ENCODE data around the gene NKAIN2.

NKAIN2 gene

DNA sequence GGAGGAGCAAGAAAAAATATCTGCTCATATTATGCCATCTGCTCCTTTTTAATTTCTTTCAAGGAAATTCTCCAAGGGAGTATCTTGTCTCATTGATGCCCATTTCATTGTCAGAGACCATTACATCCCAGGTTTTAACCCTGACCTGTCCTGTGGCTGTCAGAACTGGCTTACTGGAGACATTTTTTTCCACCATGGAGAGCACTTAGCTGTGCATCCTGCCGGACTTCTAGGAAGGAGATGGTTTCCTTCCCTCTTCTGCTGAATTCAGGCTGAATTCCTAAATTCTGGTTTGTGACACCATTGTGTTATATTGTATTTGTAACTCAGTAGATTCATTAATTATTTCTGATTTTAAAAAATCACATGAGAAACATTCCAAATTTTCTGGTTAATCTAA is 70.3 kb downstream of the NKAIN2 start:
- no peaks in the 10 kb centered on the region for H3K36me3 ChIP-seq (ENCODE audit: control insufficient read depth in 2 of 2, insufficient read depth in 2 of 2, low read length in 2 of 2)
- H3K27me3 ChIP-seq (ENCODE audit: control insufficient read depth in 2 of 2, insufficient read depth in 2 of 2, low read length in 2 of 2) = no peaks in the 10 kb centered on the region
- no peaks in the 10 kb centered on the region for H3K9me3 ChIP-seq (ENCODE audit: control insufficient read depth in 2 of 2, low read length in 2 of 2)
- H3K9ac ChIP-seq (ENCODE audit: low read depth in 1 of 2, low read length in 2 of 2) = no peak overlapping the region
- H3K27ac ChIP-seq (ENCODE audit: low read depth in 2 of 2, low read length in 2 of 2) = no peak overlapping the region
- no peaks in the 10 kb centered on the region for H3K4me1 ChIP-seq (ENCODE audit: control insufficient read depth in 2 of 2, insufficient read depth in 2 of 2, low read length in 2 of 2)
- no peak overlapping the region for H3K4me3 ChIP-seq (ENCODE audit: low read length in 2 of 2)

DNA sequence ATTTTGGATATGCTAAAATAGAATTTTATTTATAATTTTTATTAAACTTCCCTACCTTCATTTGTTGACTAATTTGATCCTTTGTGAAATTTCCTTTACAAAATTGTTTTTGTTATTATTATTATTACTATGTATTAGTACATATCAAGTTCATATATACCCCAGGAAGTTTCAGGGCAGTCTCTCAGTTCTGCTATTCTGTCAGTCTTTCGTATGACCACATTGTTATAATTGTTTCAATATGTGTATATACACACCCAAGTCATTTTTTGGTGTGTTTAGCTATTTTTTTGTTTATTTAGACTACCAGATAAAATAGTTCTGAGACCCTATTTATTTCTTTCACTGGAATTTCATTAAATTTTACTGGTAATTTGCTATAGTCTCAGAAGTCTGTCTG is 72.1 kb downstream of the NKAIN2 start:
- Histone ChIP-seq H3K36me3 (ENCODE audit: control insufficient read depth in 2 of 2, insufficient read depth in 2 of 2, low read length in 2 of 2) (no peaks in the 10 kb centered on the region), H3K4me1 (ENCODE audit: control insufficient read depth in 2 of 2, insufficient read depth in 2 of 2, low read length in 2 of 2) (no peaks in the 10 kb centered on the region), H3K27ac (ENCODE audit: low read depth in 2 of 2, low read length in 2 of 2) (no peak overlapping the region), H3K9me3 (ENCODE audit: control insufficient read depth in 2 of 2, low read length in 2 of 2) (no peaks in the 10 kb centered on the region), H3K27me3 (ENCODE audit: control insufficient read depth in 2 of 2, insufficient read depth in 2 of 2, low read length in 2 of 2) (no peaks in the 10 kb centered on the region), H3K9ac (ENCODE audit: low read depth in 1 of 2, low read length in 2 of 2) (no peak overlapping the region), H3K4me3 (ENCODE audit: low read length in 2 of 2) (no peak overlapping the region)

DNA sequence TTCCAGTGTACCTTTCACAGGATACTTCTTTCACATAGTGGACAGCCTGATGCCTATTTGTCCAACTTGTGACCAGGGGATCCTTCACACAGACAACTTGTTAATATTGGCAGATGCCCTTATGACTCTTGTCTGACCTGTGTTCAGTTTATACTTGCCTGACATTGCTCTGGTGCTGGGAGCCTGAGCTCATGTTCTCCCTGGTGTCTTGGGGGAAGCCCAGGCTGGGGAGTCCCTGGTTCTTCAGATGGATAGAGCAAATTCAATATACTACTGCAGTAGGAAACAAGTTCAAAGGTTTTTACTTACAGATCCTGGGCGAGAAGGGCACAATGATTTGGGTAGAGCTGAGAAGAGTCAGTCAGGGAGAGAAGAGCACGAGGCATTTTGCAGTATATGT is 76.1 kb downstream of the NKAIN2 start:
- Histone ChIP-seq H3K9me3 (ENCODE audit: control insufficient read depth in 2 of 2, low read length in 2 of 2) (no peaks in the 10 kb centered on the region), H3K36me3 (ENCODE audit: control insufficient read depth in 2 of 2, insufficient read depth in 2 of 2, low read length in 2 of 2) (no peaks in the 10 kb centered on the region), H3K27me3 (ENCODE audit: control insufficient read depth in 2 of 2, insufficient read depth in 2 of 2, low read length in 2 of 2) (no peaks in the 10 kb centered on the region), H3K4me3 (ENCODE audit: low read length in 2 of 2) (no peak overlapping the region), H3K9ac (ENCODE audit: low read depth in 1 of 2, low read length in 2 of 2) (no peak overlapping the region), H3K27ac (ENCODE audit: low read depth in 2 of 2, low read length in 2 of 2) (no peak overlapping the region), H3K4me1 (ENCODE audit: control insufficient read depth in 2 of 2, insufficient read depth in 2 of 2, low read length in 2 of 2) (no peaks in the 10 kb centered on the region)

DNA sequence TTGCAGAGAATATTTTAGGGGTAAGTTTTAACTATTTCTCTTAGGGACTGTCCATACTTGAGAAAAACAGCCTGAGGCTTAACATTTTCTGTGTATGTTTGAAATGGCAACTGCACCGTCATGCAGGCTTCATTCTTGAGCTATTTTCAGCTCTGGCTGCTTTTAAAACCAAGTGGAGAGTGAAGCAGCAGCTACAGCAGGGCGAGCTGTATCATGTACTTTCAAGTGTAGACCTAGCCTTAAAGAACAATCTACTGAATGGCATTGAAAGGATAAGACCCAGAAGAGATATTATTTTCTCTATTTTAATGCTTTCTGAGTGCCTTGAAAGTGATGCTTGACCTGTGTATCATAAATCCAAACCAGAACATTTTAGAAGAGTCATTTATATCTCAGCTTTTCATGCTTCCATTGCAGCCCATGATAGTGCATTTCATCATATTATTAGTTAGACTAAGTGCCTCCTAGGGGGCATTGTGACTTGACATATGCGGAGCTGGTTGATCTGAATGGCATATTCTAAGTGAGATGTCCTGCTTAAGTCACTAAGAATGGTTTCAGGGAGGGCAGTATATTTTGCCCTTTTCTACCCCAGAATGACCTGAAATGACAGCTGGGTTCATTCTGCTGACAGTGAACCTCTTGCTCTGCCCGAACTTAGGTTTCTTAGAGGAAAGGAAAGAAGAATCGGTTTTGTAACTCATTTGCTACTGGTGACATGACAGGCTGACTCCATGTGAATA is 85.3 kb downstream of the NKAIN2 start:
- H3K9ac ChIP-seq (ENCODE audit: low read depth in 1 of 2, low read length in 2 of 2) = no peak overlapping the region
- no peak overlapping the region for H3K27ac ChIP-seq (ENCODE audit: low read depth in 2 of 2, low read length in 2 of 2)
- H3K27me3 ChIP-seq (ENCODE audit: control insufficient read depth in 2 of 2, insufficient read depth in 2 of 2, low read length in 2 of 2) = no peaks in the 10 kb centered on the region
- H3K4me3 ChIP-seq (ENCODE audit: low read length in 2 of 2) = no peak overlapping the region
- H3K4me1 ChIP-seq (ENCODE audit: control insufficient read depth in 2 of 2, insufficient read depth in 2 of 2, low read length in 2 of 2) = no peaks in the 10 kb centered on the region
- no peaks in the 10 kb centered on the region for H3K9me3 ChIP-seq (ENCODE audit: control insufficient read depth in 2 of 2, low read length in 2 of 2)
- no peaks in the 10 kb centered on the region for H3K36me3 ChIP-seq (ENCODE audit: control insufficient read depth in 2 of 2, insufficient read depth in 2 of 2, low read length in 2 of 2)

DNA sequence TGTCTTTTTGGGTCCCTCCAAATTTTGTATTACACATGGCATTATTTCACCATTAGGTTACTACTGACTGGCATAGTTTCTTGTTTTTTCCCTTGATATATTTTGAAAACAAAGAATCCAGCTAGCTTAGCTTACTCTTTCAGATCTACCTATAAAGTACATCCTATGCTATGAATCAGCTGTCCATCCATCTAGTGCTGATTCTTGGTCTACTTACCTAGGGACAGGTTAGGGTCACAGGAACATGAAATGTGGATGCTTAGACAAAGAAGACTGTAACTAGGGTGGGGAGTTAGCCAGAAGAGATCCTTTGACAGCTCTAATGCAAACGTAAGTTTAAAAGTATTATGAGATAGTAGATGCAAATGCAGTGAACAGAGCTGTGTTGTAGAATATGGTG is 91.7 kb downstream of the NKAIN2 start:
- Histone ChIP-seq H3K36me3 (ENCODE audit: control insufficient read depth in 2 of 2, insufficient read depth in 2 of 2, low read length in 2 of 2) (no peaks in the 10 kb centered on the region), H3K27ac (ENCODE audit: low read depth in 2 of 2, low read length in 2 of 2) (no peak overlapping the region), H3K9me3 (ENCODE audit: control insufficient read depth in 2 of 2, low read length in 2 of 2) (no peaks in the 10 kb centered on the region), H3K4me1 (ENCODE audit: control insufficient read depth in 2 of 2, insufficient read depth in 2 of 2, low read length in 2 of 2) (no peaks in the 10 kb centered on the region), H3K9ac (ENCODE audit: low read depth in 1 of 2, low read length in 2 of 2) (no peak overlapping the region), H3K4me3 (ENCODE audit: low read length in 2 of 2) (no peak overlapping the region), H3K27me3 (ENCODE audit: control insufficient read depth in 2 of 2, insufficient read depth in 2 of 2, low read length in 2 of 2) (no peaks in the 10 kb centered on the region)

DNA sequence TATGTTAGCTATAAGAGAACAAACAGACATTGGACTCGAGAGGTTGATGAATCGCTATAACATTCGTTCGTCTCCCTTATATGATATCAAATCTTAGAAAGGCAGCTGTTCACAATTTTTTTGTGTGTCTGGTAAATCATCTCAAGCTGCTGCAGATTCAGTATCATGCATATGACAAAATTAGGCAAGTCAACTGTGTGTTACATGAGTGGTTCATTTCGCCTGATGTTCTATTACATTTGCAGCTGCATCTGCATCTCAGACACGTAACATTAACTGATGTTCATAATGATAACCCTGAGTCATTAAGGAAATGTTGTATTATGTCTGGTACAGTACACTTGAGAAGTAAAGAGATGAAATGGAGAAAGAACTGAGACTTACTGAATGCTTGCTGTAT is 92.1 kb downstream of the NKAIN2 start:
- Histone ChIP-seq H3K27me3 (ENCODE audit: control insufficient read depth in 2 of 2, insufficient read depth in 2 of 2, low read length in 2 of 2) (no peaks in the 10 kb centered on the region), H3K36me3 (ENCODE audit: control insufficient read depth in 2 of 2, insufficient read depth in 2 of 2, low read length in 2 of 2) (no peaks in the 10 kb centered on the region), H3K9ac (ENCODE audit: low read depth in 1 of 2, low read length in 2 of 2) (no peak overlapping the region), H3K4me1 (ENCODE audit: control insufficient read depth in 2 of 2, insufficient read depth in 2 of 2, low read length in 2 of 2) (no peaks in the 10 kb centered on the region), H3K27ac (ENCODE audit: low read depth in 2 of 2, low read length in 2 of 2) (no peak overlapping the region), H3K4me3 (ENCODE audit: low read length in 2 of 2) (no peak overlapping the region), H3K9me3 (ENCODE audit: control insufficient read depth in 2 of 2, low read length in 2 of 2) (no peaks in the 10 kb centered on the region)

DNA sequence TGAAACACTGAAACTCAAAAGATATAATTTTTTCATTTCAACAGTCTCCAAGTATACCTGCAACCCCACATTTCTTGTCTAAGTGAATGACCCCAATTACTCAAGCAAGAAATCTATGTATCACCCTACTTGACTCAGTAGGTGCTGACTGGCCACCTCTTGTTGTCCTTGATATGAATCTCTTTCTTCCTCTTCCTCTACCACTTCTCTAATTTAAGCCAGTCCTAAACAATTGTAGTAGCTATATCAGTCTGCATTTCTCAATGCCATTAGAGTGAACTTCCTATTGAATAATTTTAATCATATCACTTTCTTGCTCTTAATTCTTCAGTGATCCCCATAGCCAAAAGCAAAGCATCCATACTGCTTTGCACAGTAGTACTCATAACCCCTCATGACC is 93.2 kb downstream of the NKAIN2 start:
- Histone ChIP-seq H3K36me3 (ENCODE audit: control insufficient read depth in 2 of 2, insufficient read depth in 2 of 2, low read length in 2 of 2) (no peaks in the 10 kb centered on the region), H3K27me3 (ENCODE audit: control insufficient read depth in 2 of 2, insufficient read depth in 2 of 2, low read length in 2 of 2) (no peaks in the 10 kb centered on the region), H3K27ac (ENCODE audit: low read depth in 2 of 2, low read length in 2 of 2) (no peak overlapping the region), H3K4me1 (ENCODE audit: control insufficient read depth in 2 of 2, insufficient read depth in 2 of 2, low read length in 2 of 2) (no peaks in the 10 kb centered on the region), H3K4me3 (ENCODE audit: low read length in 2 of 2) (no peak overlapping the region), H3K9me3 (ENCODE audit: control insufficient read depth in 2 of 2, low read length in 2 of 2) (no peaks in the 10 kb centered on the region), H3K9ac (ENCODE audit: low read depth in 1 of 2, low read length in 2 of 2) (no peak overlapping the region)

DNA sequence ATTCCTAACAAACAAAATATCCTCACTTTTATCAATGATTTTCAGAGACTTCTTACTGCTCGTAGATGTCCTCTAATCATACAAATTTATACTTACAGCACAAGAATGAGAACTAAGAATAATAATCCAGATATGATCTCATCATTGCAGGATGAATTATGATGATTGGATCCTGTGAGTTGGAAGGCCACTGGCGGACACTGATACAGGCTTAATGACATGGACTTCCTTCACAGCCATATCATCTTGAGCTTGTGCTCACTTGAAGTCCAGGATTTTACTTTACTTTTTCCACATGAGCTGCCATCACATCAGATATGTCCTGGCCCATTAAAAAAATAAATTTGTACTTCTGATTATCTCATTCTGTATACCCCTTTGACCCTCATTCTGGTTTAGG is 94.3 kb downstream of the NKAIN2 start:
- no peaks in the 10 kb centered on the region for H3K36me3 ChIP-seq (ENCODE audit: control insufficient read depth in 2 of 2, insufficient read depth in 2 of 2, low read length in 2 of 2)
- no peak overlapping the region for H3K27ac ChIP-seq (ENCODE audit: low read depth in 2 of 2, low read length in 2 of 2)
- no peaks in the 10 kb centered on the region for H3K9me3 ChIP-seq (ENCODE audit: control insufficient read depth in 2 of 2, low read length in 2 of 2)
- no peaks in the 10 kb centered on the region for H3K4me1 ChIP-seq (ENCODE audit: control insufficient read depth in 2 of 2, insufficient read depth in 2 of 2, low read length in 2 of 2)
- no peak overlapping the region for H3K9ac ChIP-seq (ENCODE audit: low read depth in 1 of 2, low read length in 2 of 2)
- H3K27me3 ChIP-seq (ENCODE audit: control insufficient read depth in 2 of 2, insufficient read depth in 2 of 2, low read length in 2 of 2) = no peaks in the 10 kb centered on the region
- H3K4me3 ChIP-seq (ENCODE audit: low read length in 2 of 2) = no peak overlapping the region

DNA sequence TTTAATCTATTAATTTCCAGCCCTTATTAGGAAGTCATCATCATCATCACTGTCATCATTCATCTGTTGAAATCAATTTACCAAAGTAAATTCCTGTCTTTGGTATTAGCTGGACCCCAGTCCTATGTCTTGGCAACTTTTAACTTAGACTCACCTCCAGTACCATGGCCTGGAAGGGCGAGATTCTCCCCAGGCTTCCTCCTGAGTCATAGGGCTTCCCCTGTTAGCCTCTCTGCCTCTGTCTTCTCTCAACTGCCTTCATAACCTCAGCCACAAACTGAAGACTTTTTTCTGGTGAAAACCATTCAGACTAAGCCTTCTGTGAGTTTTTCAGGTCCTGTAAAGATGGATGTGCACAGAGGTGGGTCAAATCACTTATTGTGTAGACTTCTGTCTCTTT is 95.0 kb downstream of the NKAIN2 start:
- H3K27me3 ChIP-seq (ENCODE audit: control insufficient read depth in 2 of 2, insufficient read depth in 2 of 2, low read length in 2 of 2) = no peaks in the 10 kb centered on the region
- H3K36me3 ChIP-seq (ENCODE audit: control insufficient read depth in 2 of 2, insufficient read depth in 2 of 2, low read length in 2 of 2) = no peaks in the 10 kb centered on the region
- no peak overlapping the region for H3K27ac ChIP-seq (ENCODE audit: low read depth in 2 of 2, low read length in 2 of 2)
- no peak overlapping the region for H3K9ac ChIP-seq (ENCODE audit: low read depth in 1 of 2, low read length in 2 of 2)
- H3K9me3 ChIP-seq (ENCODE audit: control insufficient read depth in 2 of 2, low read length in 2 of 2) = no peaks in the 10 kb centered on the region
- H3K4me3 ChIP-seq (ENCODE audit: low read length in 2 of 2) = no peak overlapping the region
- H3K4me1 ChIP-seq (ENCODE audit: control insufficient read depth in 2 of 2, insufficient read depth in 2 of 2, low read length in 2 of 2) = no peaks in the 10 kb centered on the region

DNA sequence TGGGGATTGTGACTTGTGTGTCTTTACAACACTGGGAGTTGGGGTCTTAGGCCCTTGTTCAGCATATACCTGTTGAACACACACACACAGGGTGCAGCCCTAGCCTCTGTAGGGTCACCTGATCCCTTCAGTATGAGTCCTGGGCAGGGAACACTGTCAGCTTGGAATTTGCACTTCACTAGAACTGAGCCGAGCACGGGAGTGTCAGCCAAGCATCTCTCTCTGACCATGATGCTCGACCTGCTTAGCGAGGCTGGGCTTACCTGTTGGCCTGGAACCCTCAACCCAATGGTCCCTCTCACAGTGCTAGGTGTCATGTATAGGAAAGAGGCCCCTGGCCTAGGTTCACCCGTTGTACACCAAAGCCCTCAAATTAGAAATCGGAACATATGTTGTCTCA is 96.1 kb downstream of the NKAIN2 start:
- no peak overlapping the region for H3K4me3 ChIP-seq (ENCODE audit: low read length in 2 of 2)
- H3K9me3 ChIP-seq (ENCODE audit: control insufficient read depth in 2 of 2, low read length in 2 of 2) = no peaks in the 10 kb centered on the region
- no peaks in the 10 kb centered on the region for H3K36me3 ChIP-seq (ENCODE audit: control insufficient read depth in 2 of 2, insufficient read depth in 2 of 2, low read length in 2 of 2)
- no peak overlapping the region for H3K27ac ChIP-seq (ENCODE audit: low read depth in 2 of 2, low read length in 2 of 2)
- no peaks in the 10 kb centered on the region for H3K4me1 ChIP-seq (ENCODE audit: control insufficient read depth in 2 of 2, insufficient read depth in 2 of 2, low read length in 2 of 2)
- H3K27me3 ChIP-seq (ENCODE audit: control insufficient read depth in 2 of 2, insufficient read depth in 2 of 2, low read length in 2 of 2) = no peaks in the 10 kb centered on the region
- H3K9ac ChIP-seq (ENCODE audit: low read depth in 1 of 2, low read length in 2 of 2) = no peak overlapping the region

DNA sequence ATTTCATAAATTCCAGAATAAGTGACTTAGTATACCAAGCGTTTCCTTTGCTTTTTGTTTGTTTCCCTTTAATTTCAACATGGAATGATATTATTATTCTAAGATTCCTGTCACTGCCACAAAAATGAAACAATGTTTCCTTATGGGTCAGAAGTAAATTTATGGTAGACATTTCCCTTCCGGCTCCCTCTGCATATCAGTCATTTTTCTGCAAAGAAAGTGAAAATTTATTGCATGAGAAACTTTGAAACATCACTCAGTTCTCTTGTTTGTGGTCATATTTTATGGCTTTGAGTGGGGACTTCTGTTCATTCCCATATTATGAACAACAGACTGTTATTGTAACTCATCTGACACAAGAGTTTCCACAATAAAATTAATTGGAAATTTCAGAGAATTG is 97.8 kb downstream of the NKAIN2 start:
- Histone ChIP-seq H3K4me3 (ENCODE audit: low read length in 2 of 2) (no peak overlapping the region), H3K36me3 (ENCODE audit: control insufficient read depth in 2 of 2, insufficient read depth in 2 of 2, low read length in 2 of 2) (no peaks in the 10 kb centered on the region), H3K9me3 (ENCODE audit: control insufficient read depth in 2 of 2, low read length in 2 of 2) (no peaks in the 10 kb centered on the region), H3K27me3 (ENCODE audit: control insufficient read depth in 2 of 2, insufficient read depth in 2 of 2, low read length in 2 of 2) (no peaks in the 10 kb centered on the region), H3K9ac (ENCODE audit: low read depth in 1 of 2, low read length in 2 of 2) (no peak overlapping the region), H3K27ac (ENCODE audit: low read depth in 2 of 2, low read length in 2 of 2) (no peak overlapping the region), H3K4me1 (ENCODE audit: control insufficient read depth in 2 of 2, insufficient read depth in 2 of 2, low read length in 2 of 2) (no peaks in the 10 kb centered on the region)

All from mucosa of rectum (tissue), 2 donors.